H1 (cell line): ENCODE results near the gene CAT. TPM values are rescaled to one million over a fixed set of nuclear protein-coding genes. Genes with fewer than 3 reads are reported as not detected.

Source experiments
- CTCF ChIA-PET: fragments of 300-600 bp; sonication (Branson Sonifier 250); formaldehyde crosslinking; loops from one replicate; lab custom pipeline; 2021; ENCODE audit not compliant: partially characterized antibody; lab: Charles Lee
- POLR2A ChIA-PET: fragments of 300-600 bp; sonication (Branson Sonifier 250); formaldehyde crosslinking; loops from one replicate; lab custom pipeline; 2021; ENCODE audit warnings: inconsistent platforms; ENCODE audit not compliant: partially characterized antibody; lab: Charles Lee
- DNase-seq, 2 experiments: peaks; one replicate each; pipeline versions ENCODE4 v3.0.0 to v3.0.0-alpha.2; 2010 to 2022; ENCODE audit warnings: low spot score in 2 of 2, low read depth in 1 of 2, mixed read lengths in 1 of 2
- FAIRE-seq: peaks from 2 replicates; lab custom pipeline; 2011; peaks lifted over from hg19 to GRCh38; lab: Jason Lieb, UNC
- H2AFZ ChIP-seq: 2 replicates; pipeline ENCODE4 v1.8.1; 2012; ENCODE audit warnings: low read length, inconsistent platforms
- H2AK5ac ChIP-seq: 2 replicates; pipeline ENCODE4 v1.6.1; 2013; ENCODE audit warnings: low read depth, low read length
- H2BK120ac ChIP-seq: replicated peaks from 2 replicates; pipeline ENCODE3; 2013; ENCODE audit warnings: low read depth, low read length, inconsistent platforms
- H2BK12ac ChIP-seq: 2 replicates; pipeline ENCODE4 v1.6.1; 2013; ENCODE audit warnings: low read depth, low read length
- H2BK15ac ChIP-seq: 2 replicates; pipeline ENCODE4 v1.6.1; 2013; ENCODE audit warnings: low read length
- H2BK20ac ChIP-seq: 2 replicates; pipeline ENCODE4 v1.6.1; 2013; ENCODE audit warnings: low read length
- H2BK5ac ChIP-seq: 2 replicates; pipeline ENCODE4 v1.6.1; 2013; ENCODE audit warnings: low read depth, low read length
- H3K14ac ChIP-seq: 2 replicates; pipeline ENCODE4 v1.6.1; 2013; ENCODE audit warnings: inconsistent platforms; ENCODE audit not compliant: insufficient read length
- H3K18ac ChIP-seq: 2 replicates; pipeline ENCODE4 v1.6.1; 2013; ENCODE audit warnings: low read length; ENCODE audit errors: extremely low read depth
- H3K23ac ChIP-seq: 2 replicates; pipeline ENCODE4 v1.6.1; 2013; ENCODE audit warnings: inconsistent platforms; ENCODE audit not compliant: insufficient read length
- H3K23me2 ChIP-seq: 2 replicates; pipeline ENCODE4 v1.6.1; 2013; ENCODE audit warnings: low read depth, low read length
- H3K27ac ChIP-seq: 2 replicates; pipeline ENCODE4 v1.6.1; 2011; ENCODE audit warnings: low read depth, low read length, inconsistent platforms
- H3K27me3 ChIP-seq, 4 experiments: replicated peaks in 1 of 4; 1 replicate in 1 of 4; 2 replicates in 3 of 4; pipeline versions ENCODE4 v1.6.1 to v1.8.1; 2011 to 2013; ENCODE audit warnings: low read length in 3 of 4, mild to moderate bottlenecking in 3 of 4, inconsistent platforms in 2 of 4, mixed read lengths in 2 of 4, moderate library complexity in 1 of 4; ENCODE audit not compliant: control insufficient read depth in 3 of 4, insufficient read depth in 3 of 4; ENCODE audit errors: extremely low read depth in 1 of 4
- H3K36me3 ChIP-seq, 4 experiments: 2 replicates each; pipeline versions ENCODE4 v1.6.1 to v1.8.1; 2011 to 2013; ENCODE audit warnings: mild to moderate bottlenecking in 4 of 4, low read length in 3 of 4, moderate library complexity in 2 of 4, control low read depth in 1 of 4, inconsistent platforms in 1 of 4; ENCODE audit not compliant: insufficient read depth in 4 of 4, control insufficient read depth in 2 of 4
- H3K4ac ChIP-seq: replicated peaks from 2 replicates; pipeline ENCODE3; 2013; ENCODE audit warnings: low read length, low read depth, mixed read lengths, inconsistent platforms; ENCODE audit not compliant: insufficient read length
- H3K4me1 ChIP-seq, 4 experiments: replicated peaks in 1 of 4; 1 replicate in 1 of 4; 2 replicates in 3 of 4; pipeline versions ENCODE4 v1.6.1 to v1.8.1; 2011 to 2013; ENCODE audit warnings: low read length in 3 of 4, inconsistent platforms in 2 of 4, mixed read lengths in 1 of 4; ENCODE audit not compliant: insufficient read depth in 4 of 4, control insufficient read depth in 3 of 4
- H3K4me2 ChIP-seq, 2 experiments: 2 replicates each; pipeline versions ENCODE4 v1.6.1 to v1.8.1; 2011 to 2013; ENCODE audit warnings: low read depth in 2 of 2, low read length in 2 of 2, control low read depth in 1 of 2, inconsistent platforms in 1 of 2, mild to moderate bottlenecking in 1 of 2; ENCODE audit not compliant: insufficient read depth in 1 of 2
- H3K4me3 ChIP-seq, 4 experiments: fragments of 200-600, 300-600 bp in 1 of 4; sonication (generic), shearing (Covaris generic), sonication (Bioruptor Twin) in 1 of 4; 2 replicates each; pipeline versions ENCODE4 v1.5.1 to v1.8.1; 2011 to 2016; ENCODE audit warnings: low read length in 4 of 4, low read depth in 3 of 4, control low read depth in 2 of 4, inconsistent platforms in 2 of 4, mild to moderate bottlenecking in 2 of 4, mixed read lengths in 1 of 4, moderate library complexity in 1 of 4; ENCODE audit not compliant: insufficient read depth in 2 of 4; ENCODE audit errors: extremely low read depth in 1 of 4
- H3K56ac ChIP-seq: replicated peaks from 2 replicates; pipeline ENCODE3; 2013; ENCODE audit warnings: low read depth, mild to moderate bottlenecking, mixed read lengths, low read length, inconsistent platforms; ENCODE audit not compliant: insufficient read length
- H3K79me1 ChIP-seq: 2 replicates; pipeline ENCODE4 v1.6.1; 2013; ENCODE audit warnings: low read depth, low read length, control low read depth
- H3K79me2 ChIP-seq, 2 experiments: 2 replicates each; pipeline versions ENCODE4 v1.6.1 to v1.8.1; 2012 to 2013; ENCODE audit warnings: low read length in 2 of 2, mild to moderate bottlenecking in 2 of 2, inconsistent platforms in 1 of 2; ENCODE audit not compliant: insufficient read depth in 2 of 2, control insufficient read depth in 1 of 2
- H3K9ac ChIP-seq, 4 experiments: replicated peaks in 1 of 4; 1 replicate in 1 of 4; 2 replicates in 3 of 4; pipeline versions ENCODE4 v1.6.1 to v1.8.1; 2011 to 2013; ENCODE audit warnings: low read depth in 3 of 4, low read length in 3 of 4, control low read depth in 2 of 4, mild to moderate bottlenecking in 2 of 4, moderate library complexity in 2 of 4, inconsistent platforms in 1 of 4; ENCODE audit errors: extremely low read depth in 1 of 4
- H3K9me3 ChIP-seq, 2 experiments: 2 replicates each; pipeline versions ENCODE4 v1.6.1 to v1.8.1; 2012 to 2013; ENCODE audit warnings: mild to moderate bottlenecking in 2 of 2, moderate library complexity in 2 of 2, control low read depth in 1 of 2, inconsistent platforms in 1 of 2, low read depth in 1 of 2, low read length in 1 of 2, mixed read lengths in 1 of 2; ENCODE audit not compliant: insufficient read depth in 2 of 2
- H4K20me1 ChIP-seq, 2 experiments: replicated peaks in 1 of 2; 2 replicates each; pipeline versions ENCODE3 to v1.8.1; 2011 to 2013; ENCODE audit warnings: inconsistent platforms in 2 of 2, low read length in 2 of 2, mild to moderate bottlenecking in 1 of 2; ENCODE audit not compliant: insufficient read depth in 2 of 2, control insufficient read depth in 1 of 2
- H4K5ac ChIP-seq: 2 replicates; pipeline ENCODE4 v1.6.1; 2013; ENCODE audit warnings: low read length, low read depth, mixed read lengths, inconsistent platforms; ENCODE audit not compliant: insufficient read length
- H4K8ac ChIP-seq: 2 replicates; pipeline ENCODE4 v1.8.0; 2013; ENCODE audit warnings: mild to moderate bottlenecking, moderate library complexity, low read length, inconsistent platforms; ENCODE audit not compliant: insufficient read depth; ENCODE audit errors: extremely low read depth
- H4K91ac ChIP-seq: replicated peaks from 2 replicates; pipeline ENCODE3; 2013; ENCODE audit warnings: low read length, mixed read lengths, inconsistent platforms; ENCODE audit not compliant: insufficient read length
- CHD2 ChIP-seq: IDR thresholded peaks from 2 replicates; pipeline ENCODE4 v1.6.1; 2012; ENCODE audit warnings: low read length, improper control_type of control experiment
- EZH2 ChIP-seq: fragments of 200-600 bp; sonication (generic); IDR thresholded peaks from 2 replicates; pipeline ENCODE4 v1.7.1; 2012; ENCODE audit warnings: low read depth, mild to moderate bottlenecking, moderate library complexity, low read length, inconsistent platforms; ENCODE audit not compliant: severe bottlenecking
- GABPA ChIP-seq: IDR thresholded peaks from 2 replicates; pipeline ENCODE4 v1.6.1; 2011; ENCODE audit warnings: mild to moderate bottlenecking, low read length, moderate library complexity, borderline replicate concordance; ENCODE audit not compliant: insufficient read depth
- GTF2F1 ChIP-seq: IDR thresholded peaks from 2 replicates; pipeline ENCODE4 v1.6.1; 2012; ENCODE audit warnings: low read depth, low read length, improper control_type of control experiment, borderline replicate concordance
- JUND ChIP-seq: IDR thresholded peaks from 2 replicates; pipeline ENCODE4 v1.6.1; 2011; ENCODE audit warnings: mild to moderate bottlenecking, improper control_type of control experiment, low read length
- POU5F1 ChIP-seq: IDR thresholded peaks from 2 replicates; pipeline ENCODE4 v1.6.1; 2011; ENCODE audit warnings: low read depth, mild to moderate bottlenecking, low read length, moderate library complexity
- RFX5 ChIP-seq: IDR thresholded peaks from 2 replicates; pipeline ENCODE4 v1.6.1; 2011; ENCODE audit warnings: low read depth, low read length, improper control_type of control experiment, borderline replicate concordance
- RNF2 ChIP-seq: fragments of 200-900, 300-1000 bp; sonication (generic); IDR thresholded peaks from 2 replicates; pipeline ENCODE4 v1.7.1; 2016; ENCODE audit warnings: borderline replicate concordance, low read depth, mild to moderate bottlenecking, antibody characterized with exemption, low read length; ENCODE audit not compliant: poor library complexity, severe bottlenecking; ENCODE audit errors: missing control alignments
- RXRA ChIP-seq: IDR thresholded peaks from 2 replicates; pipeline ENCODE4 v1.6.1; 2011; ENCODE audit warnings: low read depth, mild to moderate bottlenecking, low read length, moderate library complexity; ENCODE audit not compliant: insufficient read depth
- SAP30 ChIP-seq: fragments of 300-600 bp; sonication (generic); IDR thresholded peaks from 2 replicates; pipeline ENCODE4 v1.7.1; 2012; ENCODE audit warnings: low read length, moderate library complexity, mild to moderate bottlenecking, inconsistent platforms; ENCODE audit not compliant: insufficient read depth, insufficient replicate concordance
- SP4 ChIP-seq: IDR thresholded peaks from 2 replicates; pipeline ENCODE4 v1.6.1; 2012; ENCODE audit warnings: low read length, inconsistent platforms
- TEAD4 ChIP-seq: IDR thresholded peaks from 2 replicates; pipeline ENCODE4 v1.6.1; 2012; ENCODE audit warnings: low read depth, low read length, inconsistent platforms, mixed read lengths
- WGBS, 2 experiments: shearing (Covaris generic) in 1 of 2; methylation state at CpG; one replicate each; pipeline versions ENCODE4 v1.1.6 to v1.1.7; 2013 to 2015; ENCODE audit warnings: low lambda C conversion rate in 2 of 2, mixed read lengths in 2 of 2, inconsistent platforms in 1 of 2, low coverage in 1 of 2, missing lambda C conversion rate in 1 of 2; ENCODE audit not compliant: insufficient replicate concordance in 2 of 2, insufficient coverage in 1 of 2, insufficient read length in 1 of 2; ENCODE audit errors: extremely low coverage in 1 of 2, missing lambda C conversion rate in 1 of 2; 5-methylcytosine and 5-hydroxymethylcytosine counted together
- polyA plus RNA-seq, 7 experiments: library from polyadenylated mRNA; depleted of rRNA in 3 of 7; stranded (reverse) in 5 of 7; unstranded in 2 of 7; fragments of >200 nt in 5 of 7; fragments of 200-250 nt in 2 of 7; gene quantifications; 1 replicate in 5 of 7; 2 replicates in 1 of 7; 4 replicates in 1 of 7; pipeline versions ENCODE4 v1.2.1 to v1.2.3, GENCODE V29; 2011 to 2013; ENCODE audit warnings: missing spikeins in 2 of 7, mixed read lengths in 2 of 7
- total RNA-seq: library from RNA; stranded (reverse); fragmentation: NEBNext Ultra II Directional; extraction: Animal tissue kit (Norgen Biotek cat#: 25700); gene quantifications from 2 replicates; pipeline ENCODE4 v1.2.1, GENCODE V29; 2021

Gene CAT
- total and polyA plus RNA-seq, 2 of the 8 experiments (the other 6 are each of a cell fraction or from before 2014, with no cell fraction given) = 9.6 to 15.0 TPM

DNA sequence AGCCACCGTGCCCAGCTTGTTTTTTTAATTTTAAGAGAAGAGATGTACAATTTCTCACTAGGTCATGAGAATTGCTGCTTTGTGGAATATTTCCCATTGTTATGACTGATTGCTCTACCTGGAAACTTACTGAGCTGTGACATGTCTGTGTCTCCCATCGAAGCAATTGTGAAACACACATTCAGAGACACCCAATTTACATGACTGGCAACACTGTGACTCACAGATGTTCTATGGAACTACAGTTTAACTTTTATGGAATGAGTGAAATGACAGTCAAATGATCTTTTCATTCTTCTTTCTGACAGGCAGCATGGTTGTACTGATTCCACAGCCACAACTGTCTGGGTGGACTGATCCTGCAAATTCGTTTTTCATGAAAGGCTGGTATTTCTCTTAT lies 42.6 kb downstream of the CAT start:
- Histone ChIP-seq H3K9me3 (no peaks in the 10 kb centered on the region), H4K8ac (no peak overlapping the region), H3K18ac (no peak overlapping the region), H3K79me2 (no peaks in the 10 kb centered on the region), H2BK120ac (no peak overlapping the region), H3K36me3 (no peaks in the 10 kb centered on the region), H4K5ac (no peak overlapping the region), H2BK12ac (no peak overlapping the region), H3K4me1 (no peaks in the 10 kb centered on the region), H4K20me1 (no peaks in the 10 kb centered on the region), H2BK20ac (no peak overlapping the region), H3K23ac (no peak overlapping the region), H3K4ac (no peak overlapping the region), H4K91ac (no peak overlapping the region), H3K14ac (no peak overlapping the region), H3K23me2 (no peaks in the 10 kb centered on the region), H3K27me3 (no peaks in the 10 kb centered on the region), H2AFZ (no peak overlapping the region), H2BK15ac (no peak overlapping the region), H3K4me2 (no peak overlapping the region), H3K27ac (no peak overlapping the region), H2BK5ac (no peak overlapping the region), H2AK5ac (no peak overlapping the region), H3K4me3 (no peak overlapping the region), H3K79me1 (no peaks in the 10 kb centered on the region), H3K56ac (no peak overlapping the region), H3K9ac (no peak overlapping the region)
- POLR2A ChIA-PET = no interaction called here
- WGBS, 2 experiments = 58% methylated on average over 3 of the region's 3 CpGs; no CpG with 5 or more reads in 1 of the 2 experiments
- FAIRE-seq = no peak
- no peak for TF ChIP-seq RNF2
- no peak for TF ChIP-seq TEAD4
- no peak for TF ChIP-seq JUND
- TF ChIP-seq EZH2 = no peak
- no peak for TF ChIP-seq CHD2
- no peak for TF ChIP-seq SAP30
- TF ChIP-seq POU5F1 = no peak
- TF ChIP-seq RFX5 = no peak
- TF ChIP-seq RXRA = no peak
- TF ChIP-seq GTF2F1 = no peak
- no peak for TF ChIP-seq SP4
- TF ChIP-seq GABPA = no peak
- DNase-seq = no peak
- CTCF ChIA-PET = interaction anchor here (0.6 to 4.6 kb wide), 5 partner anchors 10 to 304 kb away, joined by 3 to 24 read pairs (median 4); no protein-coding TSS in a partner anchor
